H1 (cell line): ENCODE data around the gene PARP16. TPM values are rescaled to one million over a fixed set of nuclear protein-coding genes. Genes with fewer than 3 reads are reported as not detected.

ENCODE experiments used
- CTCF ChIA-PET: fragments of 300-600 bp; sonication (Branson Sonifier 250); formaldehyde crosslinking; loops from one replicate; lab custom pipeline; 2021; ENCODE audit not compliant: partially characterized antibody; lab: Charles Lee
- POLR2A ChIA-PET: fragments of 300-600 bp; sonication (Branson Sonifier 250); formaldehyde crosslinking; loops from one replicate; lab custom pipeline; 2021; ENCODE audit warnings: inconsistent platforms; ENCODE audit not compliant: partially characterized antibody; lab: Charles Lee
- DNase-seq, 2 experiments: peaks; one replicate each; pipeline versions ENCODE4 v3.0.0 to v3.0.0-alpha.2; 2010 to 2022; ENCODE audit warnings: low spot score in 2 of 2, low read depth in 1 of 2, mixed read lengths in 1 of 2
- FAIRE-seq: peaks from 2 replicates; lab custom pipeline; 2011; peaks lifted over from hg19 to GRCh38; lab: Jason Lieb, UNC
- H2AFZ ChIP-seq: 2 replicates; pipeline ENCODE4 v1.8.1; 2012; ENCODE audit warnings: low read length, inconsistent platforms
- H2AK5ac ChIP-seq: 2 replicates; pipeline ENCODE4 v1.6.1; 2013; ENCODE audit warnings: low read depth, low read length
- H2BK120ac ChIP-seq: replicated peaks from 2 replicates; pipeline ENCODE3; 2013; ENCODE audit warnings: low read depth, low read length, inconsistent platforms
- H2BK12ac ChIP-seq: 2 replicates; pipeline ENCODE4 v1.6.1; 2013; ENCODE audit warnings: low read depth, low read length
- H2BK15ac ChIP-seq: 2 replicates; pipeline ENCODE4 v1.6.1; 2013; ENCODE audit warnings: low read length
- H2BK20ac ChIP-seq: 2 replicates; pipeline ENCODE4 v1.6.1; 2013; ENCODE audit warnings: low read length
- H2BK5ac ChIP-seq: 2 replicates; pipeline ENCODE4 v1.6.1; 2013; ENCODE audit warnings: low read depth, low read length
- H3K14ac ChIP-seq: 2 replicates; pipeline ENCODE4 v1.6.1; 2013; ENCODE audit warnings: inconsistent platforms; ENCODE audit not compliant: insufficient read length
- H3K18ac ChIP-seq: 2 replicates; pipeline ENCODE4 v1.6.1; 2013; ENCODE audit warnings: low read length; ENCODE audit errors: extremely low read depth
- H3K23ac ChIP-seq: 2 replicates; pipeline ENCODE4 v1.6.1; 2013; ENCODE audit warnings: inconsistent platforms; ENCODE audit not compliant: insufficient read length
- H3K23me2 ChIP-seq: 2 replicates; pipeline ENCODE4 v1.6.1; 2013; ENCODE audit warnings: low read depth, low read length
- H3K27ac ChIP-seq: 2 replicates; pipeline ENCODE4 v1.6.1; 2011; ENCODE audit warnings: low read depth, low read length, inconsistent platforms
- H3K27me3 ChIP-seq, 4 experiments: replicated peaks in 1 of 4; 1 replicate in 1 of 4; 2 replicates in 3 of 4; pipeline versions ENCODE4 v1.6.1 to v1.8.1; 2011 to 2013; ENCODE audit warnings: low read length in 3 of 4, mild to moderate bottlenecking in 3 of 4, inconsistent platforms in 2 of 4, mixed read lengths in 2 of 4, moderate library complexity in 1 of 4; ENCODE audit not compliant: control insufficient read depth in 3 of 4, insufficient read depth in 3 of 4; ENCODE audit errors: extremely low read depth in 1 of 4
- H3K36me3 ChIP-seq, 4 experiments: 2 replicates each; pipeline versions ENCODE4 v1.6.1 to v1.8.1; 2011 to 2013; ENCODE audit warnings: mild to moderate bottlenecking in 4 of 4, low read length in 3 of 4, moderate library complexity in 2 of 4, control low read depth in 1 of 4, inconsistent platforms in 1 of 4; ENCODE audit not compliant: insufficient read depth in 4 of 4, control insufficient read depth in 2 of 4
- H3K4ac ChIP-seq: replicated peaks from 2 replicates; pipeline ENCODE3; 2013; ENCODE audit warnings: low read length, low read depth, mixed read lengths, inconsistent platforms; ENCODE audit not compliant: insufficient read length
- H3K4me1 ChIP-seq, 4 experiments: replicated peaks in 1 of 4; 1 replicate in 1 of 4; 2 replicates in 3 of 4; pipeline versions ENCODE4 v1.6.1 to v1.8.1; 2011 to 2013; ENCODE audit warnings: low read length in 3 of 4, inconsistent platforms in 2 of 4, mixed read lengths in 1 of 4; ENCODE audit not compliant: insufficient read depth in 4 of 4, control insufficient read depth in 3 of 4
- H3K4me2 ChIP-seq, 2 experiments: 2 replicates each; pipeline versions ENCODE4 v1.6.1 to v1.8.1; 2011 to 2013; ENCODE audit warnings: low read depth in 2 of 2, low read length in 2 of 2, control low read depth in 1 of 2, inconsistent platforms in 1 of 2, mild to moderate bottlenecking in 1 of 2; ENCODE audit not compliant: insufficient read depth in 1 of 2
- H3K4me3 ChIP-seq, 4 experiments: fragments of 200-600, 300-600 bp in 1 of 4; sonication (generic), shearing (Covaris generic), sonication (Bioruptor Twin) in 1 of 4; 2 replicates each; pipeline versions ENCODE4 v1.5.1 to v1.8.1; 2011 to 2016; ENCODE audit warnings: low read length in 4 of 4, low read depth in 3 of 4, control low read depth in 2 of 4, inconsistent platforms in 2 of 4, mild to moderate bottlenecking in 2 of 4, mixed read lengths in 1 of 4, moderate library complexity in 1 of 4; ENCODE audit not compliant: insufficient read depth in 2 of 4; ENCODE audit errors: extremely low read depth in 1 of 4
- H3K56ac ChIP-seq: replicated peaks from 2 replicates; pipeline ENCODE3; 2013; ENCODE audit warnings: low read depth, mild to moderate bottlenecking, mixed read lengths, low read length, inconsistent platforms; ENCODE audit not compliant: insufficient read length
- H3K79me1 ChIP-seq: 2 replicates; pipeline ENCODE4 v1.6.1; 2013; ENCODE audit warnings: low read depth, low read length, control low read depth
- H3K79me2 ChIP-seq, 2 experiments: 2 replicates each; pipeline versions ENCODE4 v1.6.1 to v1.8.1; 2012 to 2013; ENCODE audit warnings: low read length in 2 of 2, mild to moderate bottlenecking in 2 of 2, inconsistent platforms in 1 of 2; ENCODE audit not compliant: insufficient read depth in 2 of 2, control insufficient read depth in 1 of 2
- H3K9ac ChIP-seq, 4 experiments: replicated peaks in 1 of 4; 1 replicate in 1 of 4; 2 replicates in 3 of 4; pipeline versions ENCODE4 v1.6.1 to v1.8.1; 2011 to 2013; ENCODE audit warnings: low read depth in 3 of 4, low read length in 3 of 4, control low read depth in 2 of 4, mild to moderate bottlenecking in 2 of 4, moderate library complexity in 2 of 4, inconsistent platforms in 1 of 4; ENCODE audit errors: extremely low read depth in 1 of 4
- H3K9me3 ChIP-seq, 2 experiments: 2 replicates each; pipeline versions ENCODE4 v1.6.1 to v1.8.1; 2012 to 2013; ENCODE audit warnings: mild to moderate bottlenecking in 2 of 2, moderate library complexity in 2 of 2, control low read depth in 1 of 2, inconsistent platforms in 1 of 2, low read depth in 1 of 2, low read length in 1 of 2, mixed read lengths in 1 of 2; ENCODE audit not compliant: insufficient read depth in 2 of 2
- H4K20me1 ChIP-seq, 2 experiments: replicated peaks in 1 of 2; 2 replicates each; pipeline versions ENCODE3 to v1.8.1; 2011 to 2013; ENCODE audit warnings: inconsistent platforms in 2 of 2, low read length in 2 of 2, mild to moderate bottlenecking in 1 of 2; ENCODE audit not compliant: insufficient read depth in 2 of 2, control insufficient read depth in 1 of 2
- H4K5ac ChIP-seq: 2 replicates; pipeline ENCODE4 v1.6.1; 2013; ENCODE audit warnings: low read length, low read depth, mixed read lengths, inconsistent platforms; ENCODE audit not compliant: insufficient read length
- H4K8ac ChIP-seq: 2 replicates; pipeline ENCODE4 v1.8.0; 2013; ENCODE audit warnings: mild to moderate bottlenecking, moderate library complexity, low read length, inconsistent platforms; ENCODE audit not compliant: insufficient read depth; ENCODE audit errors: extremely low read depth
- H4K91ac ChIP-seq: replicated peaks from 2 replicates; pipeline ENCODE3; 2013; ENCODE audit warnings: low read length, mixed read lengths, inconsistent platforms; ENCODE audit not compliant: insufficient read length
- KDM5A ChIP-seq: fragments of 200-600 bp; IDR thresholded peaks from 2 replicates; pipeline ENCODE4 v1.7.1; 2012; ENCODE audit warnings: mild to moderate bottlenecking, low read length, inconsistent platforms, mixed read lengths
- RFX5 ChIP-seq: IDR thresholded peaks from 2 replicates; pipeline ENCODE4 v1.6.1; 2011; ENCODE audit warnings: low read depth, low read length, improper control_type of control experiment, borderline replicate concordance
- TAF1 ChIP-seq: IDR thresholded peaks from 2 replicates; pipeline ENCODE4 v1.6.1; 2011; ENCODE audit warnings: mild to moderate bottlenecking, low read depth, low read length
- WGBS, 2 experiments: shearing (Covaris generic) in 1 of 2; methylation state at CpG; one replicate each; pipeline versions ENCODE4 v1.1.6 to v1.1.7; 2013 to 2015; ENCODE audit warnings: low lambda C conversion rate in 2 of 2, mixed read lengths in 2 of 2, inconsistent platforms in 1 of 2, low coverage in 1 of 2, missing lambda C conversion rate in 1 of 2; ENCODE audit not compliant: insufficient replicate concordance in 2 of 2, insufficient coverage in 1 of 2, insufficient read length in 1 of 2; ENCODE audit errors: extremely low coverage in 1 of 2, missing lambda C conversion rate in 1 of 2; 5-methylcytosine and 5-hydroxymethylcytosine counted together
- polyA plus RNA-seq, 7 experiments: library from polyadenylated mRNA; depleted of rRNA in 3 of 7; stranded (reverse) in 5 of 7; unstranded in 2 of 7; fragments of >200 nt in 5 of 7; fragments of 200-250 nt in 2 of 7; gene quantifications; 1 replicate in 5 of 7; 2 replicates in 1 of 7; 4 replicates in 1 of 7; pipeline versions ENCODE4 v1.2.1 to v1.2.3, GENCODE V29; 2011 to 2013; ENCODE audit warnings: missing spikeins in 2 of 7, mixed read lengths in 2 of 7
- total RNA-seq: library from RNA; stranded (reverse); fragmentation: NEBNext Ultra II Directional; extraction: Animal tissue kit (Norgen Biotek cat#: 25700); gene quantifications from 2 replicates; pipeline ENCODE4 v1.2.1, GENCODE V29; 2021
- TF ChIP-seq, protein P1 (sequence below): IDR thresholded peaks from 2 replicates; pipeline ENCODE4 v1.6.1; 2012; ENCODE audit warnings: inconsistent platforms

Gene PARP16
- total and polyA plus RNA-seq, 2 of the 8 experiments (the other 6 are each of a cell fraction or from before 2014, with no cell fraction given), result 3.7 to 5.0 TPM

DNA sequence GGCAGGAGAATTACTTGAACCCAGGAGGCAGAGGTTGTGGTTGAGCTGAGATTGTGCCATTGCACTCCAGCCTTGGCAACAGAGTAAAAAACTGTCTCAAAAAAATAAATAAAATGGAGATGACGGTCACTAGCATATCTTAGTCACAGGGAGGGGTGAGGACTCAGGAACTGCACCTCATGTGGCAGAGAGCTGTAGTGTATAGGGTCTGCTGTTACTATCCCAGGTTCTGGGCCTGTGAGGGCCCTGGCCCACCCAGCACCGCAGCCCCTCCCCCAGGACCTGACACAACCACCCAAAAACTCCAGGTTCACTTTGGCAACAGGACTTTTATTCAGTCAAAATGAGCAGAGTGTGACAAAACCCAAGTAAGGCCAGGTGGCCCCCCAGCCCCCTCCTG is 40.1 kb upstream of the PARP16 start:
- TF ChIP-seq RFX5, result no peak
- no peak for TF ChIP-seq KDM5A
- TF ChIP-seq, protein P1, sequence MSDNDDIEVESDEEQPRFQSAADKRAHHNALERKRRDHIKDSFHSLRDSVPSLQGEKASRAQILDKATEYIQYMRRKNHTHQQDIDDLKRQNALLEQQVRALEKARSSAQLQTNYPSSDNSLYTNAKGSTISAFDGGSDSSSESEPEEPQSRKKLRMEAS, result no peak
- TF ChIP-seq TAF1, result no peak
- Histone ChIP-seq H2BK20ac (no peak overlapping the region), H3K27ac (no peak overlapping the region), H4K20me1 (peaks cover 0 to 3% of the 10 kb centered on the region in 2 experiments), H3K4me2 (no peak overlapping the region), H4K8ac (no peak overlapping the region), H3K14ac (no peak overlapping the region), H3K18ac (no peak overlapping the region; the same call in 1 of the 2 replicates), H3K36me3 (peaks cover 3 to 8% (median 6%) of the 10 kb centered on the region in 4 experiments; a peak in 5 of 8 replicates), H2AK5ac (no peak overlapping the region), H3K9me3 (no peaks in the 10 kb centered on the region), H2BK5ac (no peak overlapping the region), H3K79me2 (no peaks in the 10 kb centered on the region), H2BK120ac (no peak overlapping the region), H3K9ac (no peak overlapping the region), H2AFZ (no peak overlapping the region), H3K23me2 (no peaks in the 10 kb centered on the region), H2BK15ac (no peak overlapping the region), H2BK12ac (no peak overlapping the region), H3K23ac (no peak overlapping the region), H4K5ac (no peak overlapping the region), H3K56ac (no peak overlapping the region), H4K91ac (no peak overlapping the region), H3K27me3 (no peaks in the 10 kb centered on the region), H3K4me3 (no peak overlapping the region), H3K4ac (no peak overlapping the region), H3K79me1 (no peaks in the 10 kb centered on the region), H3K4me1 (peaks cover 0 to 7% (median 1%) of the 10 kb centered on the region in 4 experiments; a peak in 5 of 7 replicates)
- ChIA-PET CTCF (interaction anchor here (1.0 to 16.2 kb wide), 11 partner anchors 8 to 75 kb away, joined by 3 to 547 read pairs (median 6); no protein-coding TSS in a partner anchor), POLR2A (interaction anchor here (0.8 to 8.9 kb wide), 9 partner anchors 9 to 284 kb away, joined by 3 to 57 read pairs (median 3); partner anchors contain the start of genes INTS14 and RNU5B-1)
- FAIRE-seq, result no peak
- 82% methylated on average over 2 of the region's 2 CpGs; no CpG with 5 or more reads in 1 of the 2 experiments for WGBS, 2 experiments
- no peak for DNase-seq
